Right atrium auricular region (tissue), 2 donors: ENCODE measurements around the gene BDKRB1. TPM values are rescaled to one million over a fixed set of nuclear protein-coding genes. Genes with fewer than 3 reads are reported as not detected.

Source experiments
- DNase-seq: peaks from one replicate; pipeline ENCODE4 v3.0.0-alpha.2; 2019; ENCODE audit warnings: low spot score
- H3K27ac ChIP-seq, 2 donors: fragments of 200-600 bp; sonication (generic); 1 replicate in 1 of 2; 2 replicates in 1 of 2; pipeline ENCODE4 v1.5.1; 2016 to 2019
- H3K27me3 ChIP-seq, 2 donors: fragments of 200-600 bp; sonication (generic); one replicate each; pipeline versions ENCODE4 v1.5.1 to v1.6.0; 2017 to 2019
- H3K36me3 ChIP-seq: fragments of 200-600 bp; sonication (generic); one replicate; pipeline ENCODE4 v1.5.1; 2016
- H3K4me1 ChIP-seq, 2 donors: fragments of 200-600 bp; sonication (generic); one replicate each; pipeline versions ENCODE4 v1.5.1 to v1.6.0; 2017 to 2019
- H3K4me3 ChIP-seq, 2 donors: fragments of 200-600 bp; sonication (generic); 1 replicate in 1 of 2; 2 replicates in 1 of 2; pipeline ENCODE4 v1.5.1; 2017 to 2019; ENCODE audit warnings: mild to moderate bottlenecking in 1 of 2, moderate library complexity in 1 of 2
- H3K9me3 ChIP-seq, 2 donors: fragments of 200-600 bp; sonication (generic); one replicate each; pipeline ENCODE4 v1.5.1; 2019
- CTCF ChIP-seq, 2 donors: fragments of 200-600 bp; sonication (generic); IDR thresholded peaks; one replicate each; pipeline ENCODE4 v1.5.1; 2019; ENCODE audit warnings: antibody characterized with exemption in 2 of 2
- total RNA-seq, 2 donors: library from RNA; depleted of rRNA; stranded (reverse); fragments of >200 nt; gene quantifications; one replicate each; pipeline ENCODE4 v1.1.0, GENCODE V29; 2016

The BDKRB1 gene
- 10 to 100 TPM in 1 of 2 donors, under 1 TPM in 1; 0.39 to 20.0 TPM for total RNA-seq

GRCh38 chr14:96255501-96256366, at the start of gene BDKRB1:
Gene BDKRB1 (plus strand): TSS chr14:96256210. CDS start chr14:96263683, 7,473 bp downstream.
- Histone ChIP-seq H3K4me1 (no peaks in the 10 kb centered on the region), H3K4me3 (no peak within 1 kb of the TSS), H3K36me3 (no peaks in the 10 kb centered on the region), H3K27me3 (no peaks in the 10 kb centered on the region), H3K27ac (no peak within 1 kb of the TSS), H3K9me3 (peaks cover 0 to 17% of the 10 kb centered on the region in 2 donors)
- no peak for DNase-seq
- no peak for TF ChIP-seq CTCF (IDR thresholded peaks at IDR 0.05)

- H3K36me3 ChIP-seq, result no peaks in the 10 kb centered on the region
- H3K27ac ChIP-seq, result no peak overlapping the region
- H3K4me3 ChIP-seq, result no peak overlapping the region
- peaks cover 0 to 18% of the 10 kb centered on the region in 2 donors for H3K4me1 ChIP-seq
- DNase-seq, result no peak
- peaks cover 0 to under 1% of the 10 kb centered on the region in 2 donors for H3K9me3 ChIP-seq
- TF ChIP-seq CTCF (IDR thresholded peaks at IDR 0.05), result no peak
- no peaks in the 10 kb centered on the region for H3K27me3 ChIP-seq
Observed at GRCh38 chr14:96206461-96206860, 49.5 kb upstream of the BDKRB1 start.

- H3K9me3 ChIP-seq, result peaks cover 0 to 11% of the 10 kb centered on the region in 2 donors
- H3K27ac ChIP-seq, result no peak overlapping the region
- peaks cover 0 to 18% of the 10 kb centered on the region in 2 donors for H3K4me1 ChIP-seq
- no peak for DNase-seq
- no peak for TF ChIP-seq CTCF (IDR thresholded peaks at IDR 0.05)
- no peak overlapping the region for H3K4me3 ChIP-seq
- H3K27me3 ChIP-seq, result no peaks in the 10 kb centered on the region
- no peaks in the 10 kb centered on the region for H3K36me3 ChIP-seq
Observed at GRCh38 chr14:96207686-96208085, 48.3 kb upstream of the BDKRB1 start.

GRCh38 chr14:96208739-96209138, 47.3 kb upstream of the BDKRB1 start:
- Histone ChIP-seq H3K27ac (no peak overlapping the region), H3K27me3 (no peaks in the 10 kb centered on the region)

GRCh38 chr14:96212140-96212539, 43.9 kb upstream of the BDKRB1 start:
- no peak overlapping the region for H3K4me3 ChIP-seq
- no peak for TF ChIP-seq CTCF (IDR thresholded peaks at IDR 0.05)
- H3K27me3 ChIP-seq, result no peaks in the 10 kb centered on the region
- no peak for DNase-seq
- no peaks in the 10 kb centered on the region for H3K4me1 ChIP-seq
- H3K36me3 ChIP-seq, result no peaks in the 10 kb centered on the region
- H3K27ac ChIP-seq, result no peak overlapping the region
- H3K9me3 ChIP-seq, result peaks cover 0 to 13% of the 10 kb centered on the region in 2 donors

More at GRCh38 chr14:96208739-96209138, 47.3 kb upstream of the BDKRB1 start:
- no peak for DNase-seq
- H3K4me3 ChIP-seq, result no peak overlapping the region
- no peaks in the 10 kb centered on the region for H3K36me3 ChIP-seq
- TF ChIP-seq CTCF (IDR thresholded peaks at IDR 0.05), result no peak
- peaks cover 0 to 17% of the 10 kb centered on the region in 2 donors for H3K4me1 ChIP-seq
- H3K9me3 ChIP-seq, result peaks cover 0 to 13% of the 10 kb centered on the region in 2 donors
